ENCODE data around the gene PPIA.

PPIA gene

GRCh38 chr7:44811571-44811970 is 15.1 kb downstream of the PPIA start:
- no peaks in the 10 kb centered on the region for H3K79me2 ChIP-seq (ENCODE audit: insufficient read depth, low read length)

GRCh38 chr7:44814919-44815318 is 18.4 kb downstream of the PPIA start:
- Histone ChIP-seq H4K20me1 (ENCODE audit: insufficient read depth, low read length) (no peaks in the 10 kb centered on the region), H3K36me3 (ENCODE audit: insufficient read depth, low read length) (no peaks in the 10 kb centered on the region), H3K4me1 (ENCODE audit: insufficient read depth, low read length, severe bottlenecking) (no peaks in the 10 kb centered on the region), H3K79me2 (ENCODE audit: insufficient read depth, low read length) (no peaks in the 10 kb centered on the region), H3K9ac (ENCODE audit: low read length) (no peak overlapping the region), H3K4me2 (ENCODE audit: low read length) (no peak overlapping the region), H3K4me3 (ENCODE audit: low read depth, low read length, poor library complexity, severe bottlenecking) (no peak overlapping the region), H3K27ac (ENCODE audit: low read depth, low read length, poor library complexity, severe bottlenecking) (no peak overlapping the region), H3K27me3 (ENCODE audit: insufficient read depth, low read length) (no peaks in the 10 kb centered on the region), H3F3A (ENCODE audit: insufficient read depth, low read length) (no peaks in the 10 kb centered on the region), H3K9me2 (ENCODE audit: low read depth, low read length) (no peaks in the 10 kb centered on the region), H3K9me3 (ENCODE audit: low read length) (no peaks in the 10 kb centered on the region), H2AFZ (ENCODE audit: low read length) (no peak overlapping the region)
- TF ChIP-seq EZH2 (IDR thresholded peaks at IDR 0.05; ENCODE audit: borderline replicate concordance, low read length) (no peak), CTCF (IDR thresholded peaks at IDR 0.05; ENCODE audit: low read length) (peak; percentile 18; the same call in 1 of the 2 replicates)

More at GRCh38 chr7:44811571-44811970, 15.1 kb downstream of the PPIA start:
- Histone ChIP-seq H4K20me1 (ENCODE audit: insufficient read depth, low read length) (no peaks in the 10 kb centered on the region), H2AFZ (ENCODE audit: low read length) (no peak overlapping the region), H3K9me3 (ENCODE audit: low read length) (no peaks in the 10 kb centered on the region), H3K27me3 (ENCODE audit: insufficient read depth, low read length) (no peaks in the 10 kb centered on the region), H3K36me3 (ENCODE audit: insufficient read depth, low read length) (no peaks in the 10 kb centered on the region), H3K9ac (ENCODE audit: low read length) (no peak overlapping the region), H3K4me1 (ENCODE audit: insufficient read depth, low read length, severe bottlenecking) (peaks cover 6% of the 10 kb centered on the region), H3K9me2 (ENCODE audit: low read depth, low read length) (no peaks in the 10 kb centered on the region), H3F3A (ENCODE audit: insufficient read depth, low read length) (no peaks in the 10 kb centered on the region), H3K27ac (ENCODE audit: low read depth, low read length, poor library complexity, severe bottlenecking) (no peak overlapping the region), H3K4me3 (ENCODE audit: low read depth, low read length, poor library complexity, severe bottlenecking) (no peak overlapping the region), H3K4me2 (ENCODE audit: low read length) (no peak overlapping the region)
- TF ChIP-seq CTCF (IDR thresholded peaks at IDR 0.05; ENCODE audit: low read length) (no peak), EZH2 (IDR thresholded peaks at IDR 0.05; ENCODE audit: borderline replicate concordance, low read length) (no peak)

GRCh38 chr7:44819292-44819691 is 22.8 kb downstream of the PPIA start:
- H3K4me2 ChIP-seq (ENCODE audit: low read length): no peak overlapping the region
- TF ChIP-seq EZH2 (IDR thresholded peaks at IDR 0.05; ENCODE audit: borderline replicate concordance, low read length) (no peak), CTCF (IDR thresholded peaks at IDR 0.05; ENCODE audit: low read length) (no peak)

More at GRCh38 chr7:44819292-44819691, 22.8 kb downstream of the PPIA start:
- Histone ChIP-seq H3K27me3 (ENCODE audit: insufficient read depth, low read length) (no peaks in the 10 kb centered on the region), H3K36me3 (ENCODE audit: insufficient read depth, low read length) (no peaks in the 10 kb centered on the region), H3F3A (ENCODE audit: insufficient read depth, low read length) (no peaks in the 10 kb centered on the region), H3K4me1 (ENCODE audit: insufficient read depth, low read length, severe bottlenecking) (no peaks in the 10 kb centered on the region), H4K20me1 (ENCODE audit: insufficient read depth, low read length) (no peaks in the 10 kb centered on the region), H3K9me2 (ENCODE audit: low read depth, low read length) (no peaks in the 10 kb centered on the region), H3K79me2 (ENCODE audit: insufficient read depth, low read length) (no peaks in the 10 kb centered on the region), H3K9me3 (ENCODE audit: low read length) (no peaks in the 10 kb centered on the region), H3K4me3 (ENCODE audit: low read depth, low read length, poor library complexity, severe bottlenecking) (no peak overlapping the region), H3K27ac (ENCODE audit: low read depth, low read length, poor library complexity, severe bottlenecking) (no peak overlapping the region), H2AFZ (ENCODE audit: low read length) (no peak overlapping the region), H3K9ac (ENCODE audit: low read length) (no peak overlapping the region)

All from OCI-LY1 (cell line).